ENCODE results near the gene RPS10. TPM values are rescaled to one million over a fixed set of nuclear protein-coding genes. Genes with fewer than 3 reads are reported as not detected.
A peak's percentile ranks its signal among the peaks of the same experiment; 100 is the strongest.

Gene RPS10
- polyA plus RNA-seq, 1 donor from 2014 or later: 3,258 TPM

- Histone ChIP-seq H3K27me3 (ENCODE audit: insufficient read depth, low read depth, low read length) (peaks cover 9% of the 10 kb centered on the region), H3K27ac (ENCODE audit: low read length) (no peak within 1 kb of the TSS), H3K4me3 (ENCODE audit: low read length) (peak within 1 kb of the TSS; percentile 73), H3K9ac (ENCODE audit: low read length) (peak within 1 kb of the TSS; percentile 56), H3K4me2 (ENCODE audit: low read length) (peak within 1 kb of the TSS; percentile 78), H3K36me3 (ENCODE audit: insufficient read depth, low read length) (no peaks in the 10 kb centered on the region), H3K79me2 (replicated peaks; ENCODE audit: insufficient read depth, low read length) (no peaks in the 10 kb centered on the region), H3F3A (ENCODE audit: insufficient read depth, low read length, poor library complexity, severe bottlenecking) (no peaks in the 10 kb centered on the region), H2AFZ (ENCODE audit: low read depth, low read length) (peak within 1 kb of the TSS; percentile 68), H3K9me2 (ENCODE audit: insufficient read depth, low read length) (no peaks in the 10 kb centered on the region), H4K20me1 (ENCODE audit: insufficient read depth) (no peaks in the 10 kb centered on the region), H3K9me3 (ENCODE audit: low read length) (no peaks in the 10 kb centered on the region)
- no peak for TF ChIP-seq POLR2AphosphoS5 (IDR thresholded peaks at IDR 0.05)
- peak; percentile 17 for TF ChIP-seq MXI1 (conservative IDR thresholded peaks at IDR 0.05; ENCODE audit: poor library complexity, severe bottlenecking)
Observed at GRCh38 chr6:34465531-34466241, 39.8 kb upstream of the RPS10 start, which contains the start of gene PACSIN1. PACSIN1 (plus strand) TSS chr6:34466076; CDS start chr6:34526306, 60,230 bp downstream.

DNA sequence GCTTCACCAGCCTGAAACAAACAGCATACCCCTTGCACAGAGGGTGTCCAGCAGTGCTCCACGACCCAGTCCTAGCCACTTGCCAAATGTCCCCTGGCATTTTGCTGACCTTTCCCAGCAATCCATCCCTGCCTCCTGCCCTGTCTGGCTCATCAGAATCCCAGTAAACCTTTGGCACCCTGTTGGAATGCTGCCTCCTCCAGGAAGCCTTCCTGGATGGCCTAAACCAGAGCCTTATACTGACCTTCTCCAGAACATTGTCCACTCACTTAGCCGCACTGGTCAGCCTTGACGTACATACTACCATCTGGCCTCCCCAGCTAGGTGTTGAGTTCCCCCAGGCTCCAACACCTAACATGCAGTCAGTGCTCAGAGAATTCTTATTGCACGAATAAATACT is 38.0 kb upstream of the RPS10 start:
- no peaks in the 10 kb centered on the region for H3K79me2 ChIP-seq (replicated peaks; ENCODE audit: insufficient read depth, low read length)
- H3K27ac ChIP-seq (ENCODE audit: low read length): no peak overlapping the region
- no peak overlapping the region for H2AFZ ChIP-seq (ENCODE audit: low read depth, low read length)
- H3K4me3 ChIP-seq (ENCODE audit: low read length): no peak overlapping the region
- peaks cover 9% of the 10 kb centered on the region for H3K27me3 ChIP-seq (ENCODE audit: insufficient read depth, low read depth, low read length)
- H3K9ac ChIP-seq (ENCODE audit: low read length): no peak overlapping the region
- H4K20me1 ChIP-seq (ENCODE audit: insufficient read depth): no peaks in the 10 kb centered on the region
- no peaks in the 10 kb centered on the region for H3K9me3 ChIP-seq (ENCODE audit: low read length)
- H3F3A ChIP-seq (ENCODE audit: insufficient read depth, low read length, poor library complexity, severe bottlenecking): no peaks in the 10 kb centered on the region
- H3K4me2 ChIP-seq (ENCODE audit: low read length): no peak overlapping the region
- TF ChIP-seq REST (IDR thresholded peaks at IDR 0.05; ENCODE audit: borderline replicate concordance): no peak
- TF ChIP-seq CTCF (IDR thresholded peaks at IDR 0.05; ENCODE audit: poor library complexity, severe bottlenecking): no peak
- TF ChIP-seq RAD21 (conservative IDR thresholded peaks at IDR 0.05): no peak
- no peak for TF ChIP-seq SMC3 (conservative IDR thresholded peaks at IDR 0.05; ENCODE audit: poor library complexity)
- no peak for TF ChIP-seq EP300 (conservative IDR thresholded peaks at IDR 0.05; ENCODE audit: poor library complexity, severe bottlenecking)
- TF ChIP-seq TAF1 (IDR thresholded peaks at IDR 0.05; ENCODE audit: low read depth): no peak
- TF ChIP-seq EZH2 (IDR thresholded peaks at IDR 0.05; ENCODE audit: borderline replicate concordance, insufficient read depth, low read length, poor library complexity, severe bottlenecking): no peak
- TF ChIP-seq MXI1 (conservative IDR thresholded peaks at IDR 0.05; ENCODE audit: poor library complexity, severe bottlenecking): no peak
- no peaks in the 10 kb centered on the region for H3K9me2 ChIP-seq (ENCODE audit: insufficient read depth, low read length)
- no peaks in the 10 kb centered on the region for H3K36me3 ChIP-seq (ENCODE audit: insufficient read depth, low read length)

Measured in neural cell (in vitro differentiated cells).